Mononuclear cell (primary cell): ENCODE measurements around the gene PKD2. TPM values are rescaled to one million over a fixed set of nuclear protein-coding genes. Genes with fewer than 3 reads are reported as not detected.

ENCODE experiments used
- total RNA-seq: library from RNA; depleted of rRNA; stranded (reverse); fragments of >200 nt; gene quantifications from one replicate; pipeline ENCODE4 v1.2.3, GENCODE V29; 2012

PKD2 gene
- total RNA-seq, 1 donor = 8.0 TPM

Other genes starting within 250 kb of the PKD2 start
- gene IBSP, start 208.1 kb upstream of the PKD2 start, total RNA-seq = 0.21 TPM
- 0.21 TPM for gene MEPE, start 174.7 kb upstream of the PKD2 start, total RNA-seq
- 0.10 TPM for gene SPP1, start 31.9 kb upstream of the PKD2 start, total RNA-seq
- 0.10 TPM for gene ABCG2, start 151.0 kb downstream of the PKD2 start, total RNA-seq